Measurements from ENCODE around the gene ZSWIM3. TPM values are rescaled to one million over a fixed set of nuclear protein-coding genes. Genes with fewer than 3 reads are reported as not detected.
A peak's percentile ranks its signal among the peaks of the same experiment; 100 is the strongest.

ZSWIM3 gene
- total and polyA plus RNA-seq, 7 donors = 1.1 to 2.7 (median 1.5) TPM

DNA sequence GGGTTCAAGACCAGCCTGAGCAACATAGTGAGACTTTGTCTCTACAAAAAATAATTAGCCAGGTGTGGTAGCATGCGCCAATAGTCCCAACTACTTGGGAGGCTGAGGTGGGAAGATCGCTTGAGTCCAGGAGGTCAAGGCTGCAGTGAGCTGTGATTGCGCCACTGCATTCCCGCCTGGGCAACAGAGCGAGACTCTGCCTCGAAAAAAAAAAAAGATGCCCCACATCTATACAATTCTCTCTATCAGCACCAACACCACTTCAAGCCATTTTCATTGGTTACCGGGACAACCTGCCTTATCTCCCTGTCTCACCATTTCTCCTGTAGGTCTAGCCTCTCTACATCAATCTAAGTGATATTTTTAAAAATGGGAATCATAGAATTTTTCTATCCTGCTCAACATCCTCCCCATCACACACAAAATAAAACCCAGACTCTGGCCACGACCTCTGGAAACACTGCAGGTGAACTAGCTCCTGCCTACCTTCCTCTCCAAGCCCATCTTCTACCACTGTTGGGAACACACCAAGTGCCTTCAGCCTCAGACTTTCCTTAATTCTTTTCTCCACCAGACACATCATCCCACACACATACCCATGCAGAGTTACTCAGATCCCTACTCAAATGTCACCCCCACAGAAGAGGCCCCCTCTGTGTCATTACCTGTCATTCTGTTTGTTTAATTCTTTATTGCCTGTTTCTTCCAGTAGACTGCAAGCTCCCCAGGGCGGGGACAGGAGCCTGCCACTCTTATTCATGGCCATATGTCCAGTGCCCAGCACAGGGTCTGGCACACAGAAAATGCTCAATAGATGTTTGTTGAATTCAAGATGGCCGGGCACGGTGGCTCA lies 64.1 kb downstream of the ZSWIM3 start:
- H3K4me1 ChIP-seq = peaks cover 14% of the 10 kb centered on the region
- intact Hi-C loops (cut with DNase I) = no loop called here
- WGBS, 3 donors = 90 to 92% (median 90%) methylated on average over 11 of the region's 11 CpGs
- no peak overlapping the region for H3K27ac ChIP-seq
- no peaks in the 10 kb centered on the region for H3K27me3 ChIP-seq (ENCODE audit: insufficient read depth in 3 of 3, low read length in 2 of 3)
- H3K9me3 ChIP-seq = no peaks in the 10 kb centered on the region
- H3K36me3 ChIP-seq (ENCODE audit: insufficient read depth in 1 of 2, low read depth in 1 of 2) = no peaks in the 10 kb centered on the region
- TF ChIP-seq, protein P1, sequence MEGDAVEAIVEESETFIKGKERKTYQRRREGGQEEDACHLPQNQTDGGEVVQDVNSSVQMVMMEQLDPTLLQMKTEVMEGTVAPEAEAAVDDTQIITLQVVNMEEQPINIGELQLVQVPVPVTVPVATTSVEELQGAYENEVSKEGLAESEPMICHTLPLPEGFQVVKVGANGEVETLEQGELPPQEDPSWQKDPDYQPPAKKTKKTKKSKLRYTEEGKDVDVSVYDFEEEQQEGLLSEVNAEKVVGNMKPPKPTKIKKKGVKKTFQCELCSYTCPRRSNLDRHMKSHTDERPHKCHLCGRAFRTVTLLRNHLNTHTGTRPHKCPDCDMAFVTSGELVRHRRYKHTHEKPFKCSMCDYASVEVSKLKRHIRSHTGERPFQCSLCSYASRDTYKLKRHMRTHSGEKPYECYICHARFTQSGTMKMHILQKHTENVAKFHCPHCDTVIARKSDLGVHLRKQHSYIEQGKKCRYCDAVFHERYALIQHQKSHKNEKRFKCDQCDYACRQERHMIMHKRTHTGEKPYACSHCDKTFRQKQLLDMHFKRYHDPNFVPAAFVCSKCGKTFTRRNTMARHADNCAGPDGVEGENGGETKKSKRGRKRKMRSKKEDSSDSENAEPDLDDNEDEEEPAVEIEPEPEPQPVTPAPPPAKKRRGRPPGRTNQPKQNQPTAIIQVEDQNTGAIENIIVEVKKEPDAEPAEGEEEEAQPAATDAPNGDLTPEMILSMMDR (IDR thresholded peaks at IDR 0.05) = no peak
- no peak for DNase-seq
- no peak for ATAC-seq
- H3K4me3 ChIP-seq = no peak overlapping the region

DNA sequence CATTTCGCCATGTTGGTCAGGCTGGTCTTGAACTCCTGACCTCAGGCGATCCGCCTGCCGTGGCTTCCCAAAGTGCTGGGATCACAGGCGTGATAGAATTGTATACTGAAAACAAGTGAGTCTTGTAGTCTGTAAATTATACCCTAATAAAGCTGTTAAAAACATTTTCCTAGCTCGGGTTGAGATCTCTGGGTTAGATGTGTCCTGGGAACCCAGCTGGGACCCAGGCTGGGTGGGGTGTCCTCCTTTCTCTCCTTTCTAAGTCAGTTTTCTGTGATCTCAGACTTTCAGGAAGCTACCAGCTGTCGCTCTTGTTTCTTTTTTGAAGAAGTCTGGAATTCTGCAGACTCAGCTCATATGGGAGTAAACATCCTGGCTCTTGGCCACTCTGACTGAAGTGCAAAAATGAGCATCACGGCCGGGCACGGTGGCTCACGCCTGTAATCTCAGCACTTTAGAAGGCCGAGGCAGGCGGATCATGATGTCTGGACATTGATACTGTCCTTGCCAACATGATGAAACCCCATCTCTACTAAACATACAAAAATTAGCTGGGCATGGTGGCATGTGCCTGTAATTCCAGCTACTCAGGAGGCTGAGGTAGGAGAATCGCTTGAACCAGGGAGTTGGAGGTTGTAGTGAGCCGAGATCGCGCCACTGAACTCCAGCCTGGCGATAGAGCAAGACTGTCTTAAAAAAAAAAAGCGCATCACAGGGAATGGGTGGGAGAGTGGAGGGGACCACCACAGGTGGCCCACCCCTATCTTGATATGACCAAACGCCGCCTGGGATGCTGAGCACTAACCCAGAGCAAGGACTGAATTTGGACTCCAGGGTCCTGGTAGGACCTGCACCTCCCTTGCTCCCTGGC lies 67.2 kb downstream of the ZSWIM3 start:
- Histone ChIP-seq H3K27ac (peak overlapping the region; percentile 71), H3K4me3 (peak overlapping the region; percentile 16), H3K36me3 (ENCODE audit: insufficient read depth in 1 of 2, low read depth in 1 of 2) (no peaks in the 10 kb centered on the region), H3K4me1 (peaks cover 14% of the 10 kb centered on the region), H3K9me3 (no peaks in the 10 kb centered on the region), H3K27me3 (ENCODE audit: insufficient read depth in 3 of 3, low read length in 2 of 3) (no peaks in the 10 kb centered on the region)
- peak in 1 of 2 donors; percentile 58 for DNase-seq
- WGBS, 3 donors = 28 to 29% (median 29%) methylated on average over 21 of the region's 21 CpGs
- TF ChIP-seq, protein P1 (IDR thresholded peaks at IDR 0.05) = no peak
- intact Hi-C loops (cut with DNase I) = no loop called here
- ATAC-seq = peak; percentile 50 to 74 (median 60)

DNA sequence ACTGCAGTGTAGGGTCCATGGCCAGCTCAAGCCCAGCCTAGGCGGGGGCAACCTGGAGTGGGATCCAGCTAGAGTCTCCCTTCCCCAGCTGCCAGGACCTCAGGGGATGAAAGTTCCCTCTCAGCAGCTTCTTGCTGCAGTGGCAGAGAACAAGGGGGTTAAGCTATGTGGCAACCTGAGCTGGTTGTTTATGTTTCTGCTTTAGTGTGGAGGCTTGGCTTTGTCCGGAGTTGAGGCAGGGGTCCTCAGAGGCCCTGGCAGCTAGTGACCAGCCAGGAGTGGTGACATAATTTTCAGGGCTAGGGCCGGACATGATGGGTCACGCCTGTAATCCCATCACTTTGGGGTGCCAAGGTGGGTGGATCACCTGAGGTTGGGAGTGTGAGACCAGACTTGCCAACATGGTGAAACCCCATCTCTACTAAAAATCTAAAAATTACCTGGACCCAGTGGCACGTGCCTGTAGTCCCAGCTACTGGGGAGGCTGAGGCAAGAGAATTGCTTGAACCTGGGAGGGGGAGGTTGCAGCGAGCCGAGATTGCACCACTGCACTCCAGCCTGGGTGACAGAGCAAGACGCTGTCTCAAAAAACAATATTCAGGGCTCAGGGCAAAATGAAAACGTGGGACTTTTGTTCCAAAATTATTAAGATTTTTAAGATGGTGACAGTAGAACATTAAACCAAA lies 68.5 kb downstream of the ZSWIM3 start:
- Histone ChIP-seq H3K36me3 (ENCODE audit: insufficient read depth in 1 of 2, low read depth in 1 of 2) (no peaks in the 10 kb centered on the region), H3K27me3 (ENCODE audit: insufficient read depth in 3 of 3, low read length in 2 of 3) (no peaks in the 10 kb centered on the region), H3K27ac (no peak overlapping the region), H3K4me3 (no peak overlapping the region), H3K9me3 (no peaks in the 10 kb centered on the region), H3K4me1 (peaks cover 14% of the 10 kb centered on the region)
- ATAC-seq (peak in 2 of 4 donors; percentile 10 to 15), DNase-seq (no peak)
- TF ChIP-seq, protein P1 (IDR thresholded peaks at IDR 0.05) = no peak
- intact Hi-C loops (cut with DNase I) = no loop called here
- 52 to 59% (median 55%) methylated on average over 9 of the region's 9 CpGs for WGBS, 3 donors

DNA sequence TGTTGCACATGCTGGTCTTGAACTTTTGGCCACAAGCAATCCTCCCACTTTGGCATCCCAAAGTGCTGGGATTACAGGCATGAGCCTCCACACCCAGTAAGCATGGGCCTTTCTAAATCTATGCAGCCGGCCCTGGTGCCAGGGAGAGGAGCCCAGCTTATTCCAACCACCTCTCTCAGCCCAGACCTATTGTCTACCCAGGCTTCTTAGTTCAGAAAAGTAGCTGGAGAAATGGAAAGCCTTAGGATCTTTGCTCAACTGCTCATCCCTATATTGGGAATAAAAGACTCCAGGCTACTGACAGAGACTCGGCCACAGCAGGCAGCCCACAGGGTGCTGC lies 69.3 kb downstream of the ZSWIM3 start:
- Histone ChIP-seq H3K9me3 (no peaks in the 10 kb centered on the region), H3K4me1 (peaks cover 14% of the 10 kb centered on the region), H3K27me3 (ENCODE audit: insufficient read depth in 3 of 3, low read length in 2 of 3) (no peaks in the 10 kb centered on the region), H3K36me3 (ENCODE audit: insufficient read depth in 1 of 2, low read depth in 1 of 2) (no peaks in the 10 kb centered on the region), H3K27ac (no peak overlapping the region), H3K4me3 (no peak overlapping the region)
- 50 to 63% (median 54%) methylated on average over 2 of the region's 2 CpGs for WGBS, 3 donors
- ATAC-seq (no peak), DNase-seq (no peak)
- intact Hi-C loops (cut with DNase I) = no loop called here
- TF ChIP-seq, protein P1 (IDR thresholded peaks at IDR 0.05) = no peak
